Left ventricle myocardium inferior (tissue), 1 donor: ENCODE results near the gene NCF4. TPM values are rescaled to one million over a fixed set of nuclear protein-coding genes. Genes with fewer than 3 reads are reported as not detected.

Experiments
- DNase-seq: peaks from one replicate; pipeline ENCODE4 v3.0.0-alpha.2; 2020
- H3K27ac ChIP-seq: fragments of 200-600 bp; replicated peaks from 2 replicates; pipeline ENCODE4 v1.8.0; 2021
- H3K27me3 ChIP-seq: fragments of 200-600 bp; 2 replicates; pipeline ENCODE4 v1.8.0; 2021; ENCODE audit warnings: low read depth
- H3K36me3 ChIP-seq: fragments of 200-600 bp; 2 replicates; pipeline ENCODE4 v1.8.0; 2021
- H3K4me1 ChIP-seq: fragments of 200-600 bp; 2 replicates; pipeline ENCODE4 v1.8.0; 2021
- H3K4me3 ChIP-seq: fragments of 200-600 bp; 2 replicates; pipeline ENCODE4 v1.8.0; 2021; ENCODE audit warnings: mild to moderate bottlenecking, moderate library complexity
- H3K9me3 ChIP-seq: fragments of 200-600 bp; replicated peaks from 2 replicates; pipeline ENCODE4 v1.8.0; 2021
- intact Hi-C: fragments of 100-400 bp; cut with micrococcal nuclease; formaldehyde crosslinking; loops from one replicate; pipeline ENCODE4 v1.11.0; 2022
- total RNA-seq: library from RNA; stranded (reverse); fragmentation: NEBNext Ultra II Directional; extraction: Animal tissue kit (Norgen Biotek cat#: 25700); gene quantifications from one replicate; pipeline ENCODE4 v1.2.1, GENCODE V29; 2021
- TF ChIP-seq, protein P1 (sequence below): fragments of 200-600 bp; IDR thresholded peaks from 2 replicates; pipeline ENCODE4 v1.8.0; 2021; ENCODE audit warnings: antibody characterized with exemption, mild to moderate bottlenecking, borderline replicate concordance
- donor health status: DM: no; HTN: yes; CAD: no; lungs with severe emphysema.

NCF4 gene
- total RNA-seq, 1 donor from 2014 or later: 5.5 TPM

- intact Hi-C loops: no loop called here
- no peaks in the 10 kb centered on the region for H3K36me3 ChIP-seq
- H3K27me3 ChIP-seq: peaks cover 57% of the 10 kb centered on the region
These were observed 11.3 kb downstream of the NCF4 start for GRCh38 chr22:36872084-36872483.

DNA sequence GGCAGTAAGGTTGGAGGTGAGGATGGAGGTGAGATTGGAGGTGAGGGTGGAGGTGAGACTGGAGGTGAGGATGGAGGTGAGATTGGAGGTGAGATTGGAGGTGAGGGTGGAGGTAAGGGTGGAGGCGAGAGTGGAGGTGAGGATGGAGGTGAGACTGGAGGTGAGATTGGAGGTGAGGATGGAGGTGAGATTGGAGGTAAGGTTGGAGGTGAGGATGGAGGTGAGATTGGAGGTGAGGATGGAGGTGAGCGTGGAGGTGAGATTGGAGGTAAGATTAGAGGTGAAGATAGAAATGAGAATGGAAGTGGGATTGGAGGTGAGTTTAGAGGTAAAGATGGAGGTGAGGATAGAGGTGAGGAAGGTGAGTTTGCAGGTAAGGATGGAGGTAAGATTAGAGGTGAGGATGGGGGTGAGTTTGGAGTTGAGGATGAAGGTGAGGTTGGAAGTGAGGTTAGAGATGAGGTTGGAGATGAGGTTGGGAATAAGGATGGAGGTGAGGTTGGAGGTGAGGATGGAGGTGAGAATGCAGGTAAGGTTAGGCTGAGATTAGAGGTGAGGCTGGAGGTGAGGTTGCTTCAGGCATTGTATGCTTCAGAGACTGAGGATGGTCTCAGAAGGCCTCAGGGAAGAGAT lies 12.2 kb downstream of the NCF4 start:
- Histone ChIP-seq H3K4me1 (peaks cover 13% of the 10 kb centered on the region), H3K27me3 (peaks cover 57% of the 10 kb centered on the region), H3K36me3 (no peaks in the 10 kb centered on the region), H3K27ac (no peak overlapping the region), H3K4me3 (no peak overlapping the region), H3K9me3 (no peaks in the 10 kb centered on the region)
- DNase-seq: no peak
- TF ChIP-seq, protein P1, sequence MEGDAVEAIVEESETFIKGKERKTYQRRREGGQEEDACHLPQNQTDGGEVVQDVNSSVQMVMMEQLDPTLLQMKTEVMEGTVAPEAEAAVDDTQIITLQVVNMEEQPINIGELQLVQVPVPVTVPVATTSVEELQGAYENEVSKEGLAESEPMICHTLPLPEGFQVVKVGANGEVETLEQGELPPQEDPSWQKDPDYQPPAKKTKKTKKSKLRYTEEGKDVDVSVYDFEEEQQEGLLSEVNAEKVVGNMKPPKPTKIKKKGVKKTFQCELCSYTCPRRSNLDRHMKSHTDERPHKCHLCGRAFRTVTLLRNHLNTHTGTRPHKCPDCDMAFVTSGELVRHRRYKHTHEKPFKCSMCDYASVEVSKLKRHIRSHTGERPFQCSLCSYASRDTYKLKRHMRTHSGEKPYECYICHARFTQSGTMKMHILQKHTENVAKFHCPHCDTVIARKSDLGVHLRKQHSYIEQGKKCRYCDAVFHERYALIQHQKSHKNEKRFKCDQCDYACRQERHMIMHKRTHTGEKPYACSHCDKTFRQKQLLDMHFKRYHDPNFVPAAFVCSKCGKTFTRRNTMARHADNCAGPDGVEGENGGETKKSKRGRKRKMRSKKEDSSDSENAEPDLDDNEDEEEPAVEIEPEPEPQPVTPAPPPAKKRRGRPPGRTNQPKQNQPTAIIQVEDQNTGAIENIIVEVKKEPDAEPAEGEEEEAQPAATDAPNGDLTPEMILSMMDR: no peak
- intact Hi-C loops: no loop called here

More at GRCh38 chr22:36872084-36872483, 11.3 kb downstream of the NCF4 start:
- Histone ChIP-seq H3K4me1 (peaks cover 13% of the 10 kb centered on the region), H3K9me3 (no peaks in the 10 kb centered on the region), H3K27ac (no peak overlapping the region), H3K4me3 (no peak overlapping the region)
- DNase-seq: no peak
- TF ChIP-seq, protein P1: no peak

GRCh38 chr22:36873614-36874308 lies 13.0 kb downstream of the NCF4 start:
- Histone ChIP-seq H3K36me3 (no peaks in the 10 kb centered on the region), H3K27me3 (peaks cover 57% of the 10 kb centered on the region), H3K4me3 (no peak overlapping the region), H3K9me3 (no peaks in the 10 kb centered on the region), H3K27ac (peak overlapping the region; percentile 52), H3K4me1 (peaks cover 13% of the 10 kb centered on the region)
- DNase-seq: no peak
- intact Hi-C loops: no loop called here
- TF ChIP-seq, protein P1: peak; percentile 65

- TF ChIP-seq, protein P1: no peak
- Histone ChIP-seq H3K9me3 (no peaks in the 10 kb centered on the region), H3K36me3 (no peaks in the 10 kb centered on the region), H3K27ac (peak overlapping the region; percentile 52), H3K4me3 (no peak overlapping the region), H3K4me1 (peaks cover 13% of the 10 kb centered on the region), H3K27me3 (peaks cover 57% of the 10 kb centered on the region)
- no peak for DNase-seq
- intact Hi-C loops: no loop called here
These were observed 13.5 kb downstream of the NCF4 start for GRCh38 chr22:36874309-36874696.

GRCh38 chr22:36874736-36875135 lies 13.9 kb downstream of the NCF4 start:
- no peak overlapping the region for H3K27ac ChIP-seq
- intact Hi-C loops: no loop called here
- H3K27me3 ChIP-seq: peaks cover 56% of the 10 kb centered on the region
- no peak for DNase-seq
- H3K4me3 ChIP-seq: no peak overlapping the region
- no peaks in the 10 kb centered on the region for H3K36me3 ChIP-seq
- TF ChIP-seq, protein P1: no peak
- peaks cover under 1% of the 10 kb centered on the region for H3K9me3 ChIP-seq
- H3K4me1 ChIP-seq: peaks cover 13% of the 10 kb centered on the region
